Neural cell (in vitro differentiated cells): ENCODE results near the gene SLC22A2.

Experiments used
- EZH2 ChIP-seq: fragments of 200-600, 300-800 bp; shearing (Covaris generic), sonication (generic); IDR thresholded peaks from 2 replicates; pipeline ENCODE4 v1.6.1; 2014; ENCODE audit warnings: antibody characterized with exemption, low read length, borderline replicate concordance, mild to moderate bottlenecking; ENCODE audit not compliant: insufficient read depth, poor library complexity, severe bottlenecking
- TF ChIP-seq, protein P1 (sequence below): fragments of 450-650 bp; IDR thresholded peaks from 2 replicates; pipeline ENCODE4 v1.5.1; 2014; ENCODE audit warnings: antibody characterized with exemption, mild to moderate bottlenecking, moderate library complexity; ENCODE audit not compliant: poor library complexity, severe bottlenecking

DNA sequence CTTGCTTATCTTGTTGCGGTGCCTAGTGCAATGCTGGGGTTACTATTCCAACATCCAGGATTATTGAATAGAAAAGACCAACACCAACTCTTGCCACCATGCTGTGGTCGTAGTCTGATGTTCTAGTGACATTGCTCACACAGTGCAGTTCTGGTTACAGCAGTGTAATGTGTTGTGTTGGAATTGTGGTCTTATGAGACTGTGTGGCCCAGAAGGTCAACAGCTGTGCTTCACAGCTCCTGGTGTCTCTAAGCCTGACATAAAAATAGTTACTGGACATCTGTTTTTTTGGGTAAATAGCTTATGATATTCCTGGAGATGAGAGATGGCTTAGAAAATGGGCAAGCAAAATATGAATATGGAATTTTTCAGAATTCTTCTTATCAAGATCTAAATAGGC, 57.6 kb downstream of the SLC22A2 start:
- TF ChIP-seq, protein P1, sequence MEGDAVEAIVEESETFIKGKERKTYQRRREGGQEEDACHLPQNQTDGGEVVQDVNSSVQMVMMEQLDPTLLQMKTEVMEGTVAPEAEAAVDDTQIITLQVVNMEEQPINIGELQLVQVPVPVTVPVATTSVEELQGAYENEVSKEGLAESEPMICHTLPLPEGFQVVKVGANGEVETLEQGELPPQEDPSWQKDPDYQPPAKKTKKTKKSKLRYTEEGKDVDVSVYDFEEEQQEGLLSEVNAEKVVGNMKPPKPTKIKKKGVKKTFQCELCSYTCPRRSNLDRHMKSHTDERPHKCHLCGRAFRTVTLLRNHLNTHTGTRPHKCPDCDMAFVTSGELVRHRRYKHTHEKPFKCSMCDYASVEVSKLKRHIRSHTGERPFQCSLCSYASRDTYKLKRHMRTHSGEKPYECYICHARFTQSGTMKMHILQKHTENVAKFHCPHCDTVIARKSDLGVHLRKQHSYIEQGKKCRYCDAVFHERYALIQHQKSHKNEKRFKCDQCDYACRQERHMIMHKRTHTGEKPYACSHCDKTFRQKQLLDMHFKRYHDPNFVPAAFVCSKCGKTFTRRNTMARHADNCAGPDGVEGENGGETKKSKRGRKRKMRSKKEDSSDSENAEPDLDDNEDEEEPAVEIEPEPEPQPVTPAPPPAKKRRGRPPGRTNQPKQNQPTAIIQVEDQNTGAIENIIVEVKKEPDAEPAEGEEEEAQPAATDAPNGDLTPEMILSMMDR = no peak
- TF ChIP-seq EZH2 = no peak
